ENCODE measurements around the gene MS4A10. TPM values are rescaled to one million over a fixed set of nuclear protein-coding genes. Genes with fewer than 3 reads are reported as not detected.
A peak's percentile ranks its signal among the peaks of the same experiment; 100 is the strongest.

The MS4A10 gene
- total and polyA plus RNA-seq, 10 of the 15 experiments (the other 5 are each of a cell fraction or from before 2014, with no cell fraction given): not detected

GRCh38 chr11:60762851-60763691 lies 22.1 kb upstream of the MS4A10 start (continued):
- TF ChIP-seq MTA3 (IDR thresholded peaks at IDR 0.05; ENCODE audit: borderline replicate concordance, low read length) (no peak), POU2F2 (IDR thresholded peaks at IDR 0.05; ENCODE audit: borderline replicate concordance, low read depth, low read length) (no peak; the same call in 2 of the 3 replicates), RUNX3 (IDR thresholded peaks at IDR 0.05; ENCODE audit: low read length) (peak; percentile 89), LARP7 (IDR thresholded peaks at IDR 0.05) (no peak), NFYA (IDR thresholded peaks at IDR 0.05; ENCODE audit: borderline replicate concordance, low read depth, low read length) (no peak), ZNF24 (IDR thresholded peaks at IDR 0.05) (0 out of 2 replicates have a peak, but pooled peaks have one; percentile 18), ZBTB40 (IDR thresholded peaks at IDR 0.05; ENCODE audit: borderline replicate concordance) (no peak; the same call in 1 of the 2 replicates), NR2C1 (IDR thresholded peaks at IDR 0.05) (peak; percentile 64), HCFC1 (IDR thresholded peaks at IDR 0.05; ENCODE audit: low read length) (no peak), JUNB (IDR thresholded peaks at IDR 0.05) (no peak; the same call in 1 of the 2 replicates), EED (IDR thresholded peaks at IDR 0.05; ENCODE audit: low read depth) (peak; percentile 85), CHD4 (IDR thresholded peaks at IDR 0.05) (no peak), CEBPZ (IDR thresholded peaks at IDR 0.05; ENCODE audit: low read depth, low read length) (no peak), RCOR1 (conservative IDR thresholded peaks at IDR 0.05; ENCODE audit: low read depth, low read length) (0 out of 2 replicates have a peak, but pooled peaks have one; percentile 33), DPF2 (IDR thresholded peaks at IDR 0.05) (no peak; the same call in 1 of the 2 replicates), ATF3 (IDR thresholded peaks at IDR 0.05; ENCODE audit: borderline replicate concordance, extremely low read depth, low read depth, low read length) (no peak), NFYB (IDR thresholded peaks at IDR 0.05; ENCODE audit: insufficient read depth, low read depth, low read length) (no peak), TAF1 (IDR thresholded peaks at IDR 0.05; ENCODE audit: borderline replicate concordance, low read depth, low read length) (no peak), NKRF (conservative IDR thresholded peaks at IDR 0.05) (no peak; the same call in 1 of the 2 replicates), SMAD5 (IDR thresholded peaks at IDR 0.05; ENCODE audit: low read depth) (no peak)
